Panc1 (cell line): ENCODE data around the gene CHCHD6.

Experiments
- CTCF ChIP-seq: fragments of 450-650 bp; IDR thresholded peaks from 2 replicates; pipeline ENCODE4 v1.5.1; 2017; ENCODE audit warnings: mild to moderate bottlenecking
- POLR2AphosphoS5 ChIP-seq: IDR thresholded peaks from 2 replicates; pipeline ENCODE4 v1.6.1; 2012; ENCODE audit warnings: mild to moderate bottlenecking, low read depth, low read length, moderate library complexity

DNA sequence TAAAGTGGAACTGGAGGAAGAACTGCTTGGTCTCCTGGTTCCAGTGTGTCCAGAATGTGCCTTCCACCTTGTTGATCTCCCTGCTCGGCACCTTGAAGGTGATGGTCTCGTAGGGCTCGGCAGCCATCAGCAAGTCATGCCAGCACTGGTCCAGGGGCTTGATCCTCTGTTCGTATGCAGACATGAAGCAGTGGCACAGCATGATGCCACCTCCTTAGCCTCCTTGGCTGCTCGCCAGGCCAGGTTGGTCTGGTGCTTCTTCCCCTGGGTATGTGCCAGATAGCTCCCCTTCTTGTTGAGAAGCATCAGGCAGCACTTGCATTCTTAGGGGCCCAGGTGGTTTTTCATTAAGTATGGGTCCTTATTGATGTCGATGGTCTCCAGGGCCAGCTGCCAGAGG is 31.3 kb upstream of the CHCHD6 start:
- TF ChIP-seq CTCF (no peak), POLR2AphosphoS5 (no peak)
